ENCODE data around the gene PPDPF. TPM values are rescaled to one million over a fixed set of nuclear protein-coding genes. Genes with fewer than 3 reads are reported as not detected.

The PPDPF gene
- total RNA-seq, 1 experiment from 2014 or later: 149 TPM

DNA sequence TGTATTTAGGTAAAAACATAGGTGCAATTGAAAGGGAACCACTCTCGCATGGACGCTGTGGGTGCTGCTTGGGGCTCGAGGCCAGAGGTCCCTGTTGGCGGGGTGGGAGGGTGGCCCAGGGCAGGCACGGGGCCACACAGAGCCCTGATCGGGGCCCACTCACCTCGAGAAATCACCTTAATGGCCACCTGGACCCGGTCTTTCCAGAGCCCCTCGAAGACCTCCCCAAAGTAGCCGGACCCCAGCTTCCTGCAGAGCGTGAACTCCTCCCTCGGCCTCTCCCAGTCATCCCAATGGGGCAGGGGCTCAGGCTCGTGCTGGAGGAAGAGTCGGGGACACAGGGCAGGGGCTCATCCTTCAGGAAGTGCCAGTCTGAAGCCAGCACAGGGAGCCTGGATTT is 12.8 kb downstream of the PPDPF start:
- H3K79me2 ChIP-seq (ENCODE audit: insufficient read depth, low read length): no peaks in the 10 kb centered on the region
- Mint-ChIP-seq H3K27ac (no peak overlapping the region; a peak in 1 of 7 replicates), H3K9me3 (no peaks in the 10 kb centered on the region), H3K4me3 (no peak overlapping the region), H3K36me3 (ENCODE audit: insufficient read depth in 1 of 3, low read depth in 3 of 3) (no peaks in the 10 kb centered on the region), H3K4me1 (peaks cover 3 to 8% of the 10 kb centered on the region in 2 experiments; a peak in 3 of 4 replicates), H3K27me3 (ENCODE audit: low read depth) (no peaks in the 10 kb centered on the region)
- H2AFZ ChIP-seq (ENCODE audit: low read length): no peak overlapping the region
- no peak overlapping the region for H4K91ac ChIP-seq (ENCODE audit: insufficient read length, low read depth, low read length)
- H4K8ac ChIP-seq (replicated peaks; ENCODE audit: insufficient read length, low read depth, low read length): no peak overlapping the region
- WGBS (ENCODE audit: extremely low coverage, insufficient read length, low lambda C conversion rate): no CpG with 5 or more reads among the region's 14 CpGs
- H3K9me3 ChIP-seq (ENCODE audit: control insufficient read depth, low read depth, low read length): no peaks in the 10 kb centered on the region
- no peak overlapping the region for H2BK5ac ChIP-seq (ENCODE audit: insufficient read length, low read length)
- no peaks in the 10 kb centered on the region for H3K23me2 ChIP-seq (ENCODE audit: insufficient read length, low read depth, low read length, poor library complexity, severe bottlenecking)
- H2BK15ac ChIP-seq (ENCODE audit: low read depth, low read length): no peak overlapping the region
- no peaks in the 10 kb centered on the region for H3K27me3 ChIP-seq (ENCODE audit: insufficient read depth, low read length)
- no peak overlapping the region for H2AK5ac ChIP-seq (ENCODE audit: insufficient read length, low read length)
- H2BK12ac ChIP-seq (ENCODE audit: insufficient read length, low read depth, low read length): no peak overlapping the region
- H3K56ac ChIP-seq (ENCODE audit: insufficient read length, low read depth, low read length): no peak overlapping the region
- no peak overlapping the region for H3K18ac ChIP-seq (ENCODE audit: insufficient read length, low read depth, low read length)
- no peak overlapping the region for H4K5ac ChIP-seq (ENCODE audit: insufficient read length, low read depth, low read length)
- H3K9ac ChIP-seq (ENCODE audit: extremely low read depth, insufficient read length, low read length): no peak overlapping the region
- H4K20me1 ChIP-seq (ENCODE audit: control insufficient read depth, insufficient read depth, insufficient read length): peaks cover 5% of the 10 kb centered on the region
- H2BK20ac ChIP-seq (ENCODE audit: low read depth, low read length, poor library complexity, severe bottlenecking): no peak overlapping the region
- H3K4ac ChIP-seq (ENCODE audit: low read depth, low read length): no peak overlapping the region
- H3T11ph ChIP-seq (ENCODE audit: low read length): no peak overlapping the region
- H3K4me2 ChIP-seq (ENCODE audit: insufficient read depth, insufficient read length, low read length): no peak overlapping the region
- H3K14ac ChIP-seq (ENCODE audit: insufficient read depth, low read length): no peak overlapping the region
- no peaks in the 10 kb centered on the region for H3K79me1 ChIP-seq (ENCODE audit: insufficient read depth, low read depth, low read length, poor library complexity, severe bottlenecking)
- H3K4me1 ChIP-seq (ENCODE audit: insufficient read depth, low read length): no peaks in the 10 kb centered on the region
- no peak for TF ChIP-seq CTCF (conservative IDR thresholded peaks at IDR 0.05)
- H3K27ac ChIP-seq (ENCODE audit: insufficient read length, low read depth, low read length): no peak overlapping the region
- no peak overlapping the region for H2BK120ac ChIP-seq (ENCODE audit: low read depth, low read length, poor library complexity, severe bottlenecking)
- H3K23ac ChIP-seq (ENCODE audit: insufficient read length, low read depth, low read length): no peak overlapping the region
- no peak for DNase-seq
